22Rv1 (cell line): ENCODE data around the gene ALOX12B.

ENCODE experiments used
- H3K27ac ChIP-seq: fragments of 450-650 bp; 2 replicates; pipeline ENCODE4 v1.5.1; 2017
- ZFX ChIP-seq: fragments of 450-650 bp; IDR thresholded peaks from 2 replicates; pipeline ENCODE4 v1.6.1; 2017; ENCODE audit warnings: antibody characterized with exemption, borderline replicate concordance
- TF ChIP-seq, protein P1 (sequence below): fragments of 450-650 bp; IDR thresholded peaks from 2 replicates; pipeline ENCODE4 v1.5.1; 2017; ENCODE audit warnings: mild to moderate bottlenecking

ALOX12B gene

DNA sequence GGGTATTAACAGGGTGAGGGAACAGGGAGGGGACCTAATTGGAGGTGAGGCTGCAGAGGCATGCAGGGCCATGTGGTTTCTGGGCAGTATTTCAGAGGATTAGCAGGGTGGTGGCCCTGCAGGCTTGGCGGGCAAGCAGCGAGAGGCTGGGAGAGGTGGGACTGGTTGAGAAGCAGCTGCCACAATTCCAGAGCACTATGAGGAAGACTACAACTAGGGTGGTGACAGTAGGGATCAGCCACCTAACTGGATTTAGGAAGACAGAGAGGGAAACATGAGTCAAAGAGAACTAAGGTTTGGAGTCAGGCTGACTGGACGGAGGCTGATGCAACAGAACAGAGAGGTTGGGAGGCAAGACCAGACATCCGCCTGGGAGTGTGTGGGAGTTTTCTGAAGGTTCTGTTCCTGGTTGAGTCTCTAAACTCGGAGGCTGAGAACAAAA lies 18.5 kb upstream of the ALOX12B start:
- no peak overlapping the region for H3K27ac ChIP-seq
- TF ChIP-seq, protein P1, sequence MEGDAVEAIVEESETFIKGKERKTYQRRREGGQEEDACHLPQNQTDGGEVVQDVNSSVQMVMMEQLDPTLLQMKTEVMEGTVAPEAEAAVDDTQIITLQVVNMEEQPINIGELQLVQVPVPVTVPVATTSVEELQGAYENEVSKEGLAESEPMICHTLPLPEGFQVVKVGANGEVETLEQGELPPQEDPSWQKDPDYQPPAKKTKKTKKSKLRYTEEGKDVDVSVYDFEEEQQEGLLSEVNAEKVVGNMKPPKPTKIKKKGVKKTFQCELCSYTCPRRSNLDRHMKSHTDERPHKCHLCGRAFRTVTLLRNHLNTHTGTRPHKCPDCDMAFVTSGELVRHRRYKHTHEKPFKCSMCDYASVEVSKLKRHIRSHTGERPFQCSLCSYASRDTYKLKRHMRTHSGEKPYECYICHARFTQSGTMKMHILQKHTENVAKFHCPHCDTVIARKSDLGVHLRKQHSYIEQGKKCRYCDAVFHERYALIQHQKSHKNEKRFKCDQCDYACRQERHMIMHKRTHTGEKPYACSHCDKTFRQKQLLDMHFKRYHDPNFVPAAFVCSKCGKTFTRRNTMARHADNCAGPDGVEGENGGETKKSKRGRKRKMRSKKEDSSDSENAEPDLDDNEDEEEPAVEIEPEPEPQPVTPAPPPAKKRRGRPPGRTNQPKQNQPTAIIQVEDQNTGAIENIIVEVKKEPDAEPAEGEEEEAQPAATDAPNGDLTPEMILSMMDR: no peak
- no peak for TF ChIP-seq ZFX

DNA sequence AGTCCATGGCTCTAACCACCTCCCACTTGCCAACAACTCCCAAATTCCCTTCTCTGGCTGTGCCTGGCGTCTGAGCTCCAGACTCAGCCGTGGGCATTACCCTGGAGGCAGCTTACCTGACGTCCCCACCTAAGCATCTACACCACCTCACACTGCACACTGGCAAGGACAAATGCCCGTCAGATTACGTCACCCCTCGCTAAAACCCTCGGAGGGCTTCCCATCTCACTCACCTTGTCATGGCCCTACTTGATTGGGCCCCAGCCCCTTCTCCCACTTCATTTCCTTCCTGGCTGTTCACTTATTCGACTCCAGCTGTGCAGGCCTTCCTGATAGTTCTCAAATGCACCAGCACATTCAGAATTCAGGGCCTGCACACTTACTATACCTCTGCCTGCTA lies 17.4 kb upstream of the ALOX12B start:
- H3K27ac ChIP-seq: no peak overlapping the region
- TF ChIP-seq ZFX: no peak
- TF ChIP-seq, protein P1: no peak

DNA sequence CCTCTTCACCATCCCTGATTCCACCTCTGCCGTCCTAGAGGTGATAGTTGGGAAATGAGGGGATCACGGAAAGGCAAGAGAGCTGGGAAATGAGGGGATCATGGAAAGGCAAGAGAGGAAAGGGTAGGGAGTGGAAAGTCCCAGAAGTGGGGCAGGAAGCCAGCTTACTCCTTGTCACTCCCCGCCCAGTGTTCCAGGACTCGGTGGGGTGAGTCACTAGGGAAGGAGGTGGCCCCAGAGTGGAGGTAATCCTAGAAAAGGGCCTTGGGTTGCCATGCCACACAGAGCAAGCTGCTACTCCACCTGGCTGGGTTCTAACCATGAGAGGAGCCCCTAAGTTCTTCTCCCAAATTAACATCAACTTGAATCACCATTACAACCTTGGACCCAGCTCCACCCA lies 16.0 kb upstream of the ALOX12B start:
- no peak overlapping the region for H3K27ac ChIP-seq
- no peak for TF ChIP-seq ZFX
- TF ChIP-seq, protein P1: no peak

DNA sequence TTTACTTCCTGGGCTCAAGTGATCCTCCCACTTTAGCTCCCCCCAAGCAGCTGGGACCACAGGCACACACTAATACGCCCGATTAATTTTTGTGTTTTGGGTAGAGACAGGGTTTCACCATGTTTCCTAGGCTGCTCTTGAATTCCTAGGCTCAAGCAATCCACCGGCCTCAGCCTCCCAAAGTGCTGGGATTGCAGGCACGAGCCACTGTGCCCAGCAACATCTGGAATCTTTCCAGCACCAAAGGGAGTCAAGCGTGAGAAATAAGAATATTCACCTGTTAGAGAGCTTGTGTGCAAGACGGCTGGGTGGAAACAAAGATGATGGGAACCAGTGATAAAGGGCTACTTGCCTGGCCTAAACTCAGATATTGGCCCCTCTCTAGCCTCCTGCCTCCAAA lies 14.2 kb upstream of the ALOX12B start:
- no peak overlapping the region for H3K27ac ChIP-seq
- TF ChIP-seq ZFX: no peak
- TF ChIP-seq, protein P1: no peak

DNA sequence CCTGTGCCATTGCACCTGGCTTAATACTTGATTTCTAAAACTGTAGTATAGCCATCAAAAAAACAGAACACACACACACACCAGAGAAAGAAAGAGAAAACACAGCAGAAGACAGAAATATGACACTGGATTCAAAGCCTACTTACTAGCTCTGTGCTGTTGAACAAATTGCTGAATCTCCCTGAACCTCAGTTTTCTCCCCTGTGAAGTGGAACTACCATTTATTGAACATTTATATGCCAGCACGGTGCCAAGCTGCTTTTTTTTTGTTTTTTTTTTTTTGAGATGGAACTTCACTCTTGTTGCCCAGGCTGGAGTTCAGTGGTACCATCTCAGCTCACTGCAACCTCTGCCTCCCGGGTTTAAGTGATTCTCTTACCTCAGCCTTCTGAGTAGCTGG lies 13.2 kb upstream of the ALOX12B start:
- no peak overlapping the region for H3K27ac ChIP-seq
- TF ChIP-seq ZFX: no peak
- TF ChIP-seq, protein P1: no peak

DNA sequence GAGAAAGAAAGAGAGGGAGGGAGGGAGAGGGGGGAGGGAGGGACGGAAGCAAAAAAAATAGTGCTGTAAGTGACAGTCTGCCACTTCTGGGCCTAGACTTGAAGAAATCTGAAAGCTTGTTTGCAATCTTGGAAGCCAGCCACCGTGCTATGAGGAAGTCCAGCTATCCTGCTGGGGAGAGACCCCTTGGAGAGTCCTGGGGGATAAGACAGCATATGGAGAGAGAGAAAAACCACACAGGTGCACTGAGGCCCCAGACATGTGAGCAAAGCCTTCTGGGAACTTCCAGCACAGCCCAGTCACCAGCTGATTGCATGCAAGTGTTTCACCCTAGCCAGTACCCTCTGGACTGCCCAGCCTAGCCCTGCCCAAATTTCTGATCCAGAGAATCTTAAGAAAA lies 12.6 kb upstream of the ALOX12B start:
- H3K27ac ChIP-seq: no peak overlapping the region
- TF ChIP-seq, protein P1: no peak
- TF ChIP-seq ZFX: no peak

DNA sequence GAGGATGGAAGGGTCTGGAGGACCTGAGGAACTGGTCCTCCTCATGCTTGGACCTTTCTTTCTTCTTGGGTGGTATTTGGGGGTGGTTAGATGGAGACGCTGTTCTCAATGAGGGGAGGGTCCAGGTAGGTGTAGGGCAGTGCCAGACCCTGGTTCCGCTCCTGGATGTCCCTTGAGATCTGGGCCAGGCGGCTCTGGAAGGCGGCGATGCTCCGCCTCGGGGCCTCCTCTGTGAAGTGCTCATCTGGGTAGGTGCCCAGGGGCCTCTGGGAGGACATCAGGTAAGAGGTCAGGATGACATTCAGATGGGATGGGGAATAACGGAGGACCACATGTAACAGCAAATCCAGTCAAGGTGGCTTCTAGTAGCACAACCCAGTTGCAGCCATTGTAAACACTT lies 9.0 kb upstream of the ALOX12B start:
- no peak overlapping the region for H3K27ac ChIP-seq
- TF ChIP-seq, protein P1: no peak
- no peak for TF ChIP-seq ZFX
